ENCODE measurements around the gene SFI1. TPM values are rescaled to one million over a fixed set of nuclear protein-coding genes. Genes with fewer than 3 reads are reported as not detected.
"Not testable (repeated sequence)": the region's sequence is repeated elsewhere in the genome, so short reads cannot be mapped to it uniquely, and the experiment has no call there.

The SFI1 gene
- 17.9 and 23.6 TPM in 2 replicates for total RNA-seq

GRCh38 chr22:31496007-31496734 is at the start of gene SFI1:
SFI1 (plus strand) TSS chr22:31496536; CDS start chr22:31508285, 11,749 bp downstream.
- peak; percentile 94 for DNase-seq

GRCh38 chr22:31446767-31447166 is 49.6 kb upstream of the SFI1 start:
- DNase-seq: no peak

- DNase-seq: no peak
These were observed 49.0 kb upstream of the SFI1 start for GRCh38 chr22:31447337-31447736.

GRCh38 chr22:31448382-31448781 is 48.0 kb upstream of the SFI1 start:
- no peak for DNase-seq

- no peak for DNase-seq
These were observed 46.8 kb upstream of the SFI1 start for GRCh38 chr22:31449506-31449905.

- peak; percentile 75 for DNase-seq
These were observed 44.4 kb upstream of the SFI1 start for GRCh38 chr22:31451709-31452571.

- DNase-seq: no peak
These were observed 34.6 kb upstream of the SFI1 start for GRCh38 chr22:31461699-31462098.

GRCh38 chr22:31465307-31465706 is 31.0 kb upstream of the SFI1 start:
- DNase-seq: no peak

GRCh38 chr22:31474743-31475142 is 21.6 kb upstream of the SFI1 start:
- no peak for DNase-seq

GRCh38 chr22:31475800-31476199 is 20.5 kb upstream of the SFI1 start:
- DNase-seq: no peak

GRCh38 chr22:31477329-31477728 is 19.0 kb upstream of the SFI1 start:
- no peak for DNase-seq

- no peak for DNase-seq
These were observed 15.2 kb upstream of the SFI1 start for GRCh38 chr22:31481129-31481528.

GRCh38 chr22:31482470-31482869 is 13.9 kb upstream of the SFI1 start:
- not testable (repeated sequence) for DNase-seq

GRCh38 chr22:31486369-31486768 is 10.0 kb upstream of the SFI1 start:
- DNase-seq: not testable (repeated sequence)

- DNase-seq: no peak
These were observed 9.4 kb upstream of the SFI1 start for GRCh38 chr22:31486951-31487350.

GRCh38 chr22:31488346-31488883 is 7.9 kb upstream of the SFI1 start:
- no peak for DNase-seq

- peak; percentile 54 for DNase-seq
These were observed 7.2 kb upstream of the SFI1 start for GRCh38 chr22:31488988-31489617.

- DNase-seq: peak; percentile 92
These were observed 6.5 kb upstream of the SFI1 start, which contains the start of gene EIF4ENIF1 for GRCh38 chr22:31489632-31490495. EIF4ENIF1 (minus strand) TSS chr22:31489842; CDS start chr22:31488718, 1,124 bp downstream.

GRCh38 chr22:31490496-31490925 is 5.8 kb upstream of the SFI1 start:
- DNase-seq: peak; percentile 81

- no peak for DNase-seq
These were observed 4.9 kb upstream of the SFI1 start for GRCh38 chr22:31491218-31491962.

GRCh38 chr22:31492151-31492550 is 4.2 kb upstream of the SFI1 start:
- DNase-seq: no peak
